NCI-H2196 (cell line): Measurements from ENCODE around the gene FFAR1.

Experiments used
- DNase-seq: peaks from one replicate; lab custom pipeline; 2025; ENCODE audit not compliant: unreplicated experiment; lab: John Stamatoyannopoulos, UW

FFAR1 gene

GRCh38 chr19:35383536-35383935 is 35.8 kb downstream of the FFAR1 start:
- DNase-seq: no peak

GRCh38 chr19:35388277-35389054 is 40.8 kb downstream of the FFAR1 start:
- DNase-seq: no peak

- DNase-seq: no peak
These were observed 41.6 kb downstream of the FFAR1 start for GRCh38 chr19:35389192-35389861.

- no peak for DNase-seq
These were observed 45.3 kb downstream of the FFAR1 start for GRCh38 chr19:35392742-35393715.

- no peak for DNase-seq
These were observed 47.9 kb downstream of the FFAR1 start for GRCh38 chr19:35395382-35396199.

- DNase-seq: no peak
These were observed 48.7 kb downstream of the FFAR1 start for GRCh38 chr19:35396240-35396885.

GRCh38 chr19:35397064-35397463 is 49.4 kb downstream of the FFAR1 start:
- no peak for DNase-seq
